NCI-H526 treated with DMSO at 0.1 percent for 48 hours (cell line): ENCODE measurements around the gene HS3ST4.
"Not testable (repeated sequence)": the region's sequence is repeated elsewhere in the genome, so short reads cannot be mapped to it uniquely, and the experiment has no call there.

Experiments
- DNase-seq: peaks from one replicate; lab custom pipeline; 2025; lab: John Stamatoyannopoulos, UW

Gene HS3ST4

GRCh38 chr16:25996052-25996451, 304.3 kb downstream of the HS3ST4 start:
- DNase-seq = no peak

DNA sequence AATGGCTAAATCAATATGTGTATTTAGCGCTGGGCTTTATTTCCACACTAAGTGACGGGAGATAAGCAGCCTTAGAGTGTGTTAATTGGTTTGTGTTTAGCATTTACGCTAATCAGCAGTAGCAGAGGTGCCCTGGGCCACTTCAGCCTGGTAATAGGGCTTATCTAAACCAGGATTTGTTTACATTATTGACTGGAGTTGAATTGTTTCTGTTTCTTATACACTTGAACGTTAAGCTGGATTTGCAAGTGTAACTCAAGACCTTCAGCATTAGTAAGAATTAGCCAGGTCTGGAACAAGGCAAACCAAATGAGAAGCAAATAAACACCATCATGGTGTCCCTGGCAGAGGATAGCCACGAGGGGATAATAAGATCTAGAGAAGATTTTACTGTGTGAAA, 313.6 kb downstream of the HS3ST4 start:
- no peak for DNase-seq

DNA sequence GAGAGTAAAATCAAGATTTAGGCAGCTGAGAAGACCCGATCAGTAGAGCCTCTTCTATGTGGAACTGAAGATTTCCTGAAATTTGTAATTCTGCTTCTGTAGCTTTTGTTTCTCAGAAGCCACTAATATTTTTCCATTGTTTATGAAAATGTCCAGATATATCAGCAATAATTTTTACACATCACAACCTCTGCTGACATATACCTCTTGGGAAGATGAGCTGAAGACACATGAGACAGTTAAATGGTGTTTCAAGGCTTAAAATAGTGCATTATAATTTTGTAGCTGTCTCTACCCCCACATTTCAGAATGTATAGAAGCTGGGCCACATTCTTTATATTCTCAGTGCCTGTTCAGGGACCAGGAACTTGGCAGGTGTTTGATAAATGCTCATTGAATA, 320.6 kb downstream of the HS3ST4 start:
- DNase-seq = no peak

DNA sequence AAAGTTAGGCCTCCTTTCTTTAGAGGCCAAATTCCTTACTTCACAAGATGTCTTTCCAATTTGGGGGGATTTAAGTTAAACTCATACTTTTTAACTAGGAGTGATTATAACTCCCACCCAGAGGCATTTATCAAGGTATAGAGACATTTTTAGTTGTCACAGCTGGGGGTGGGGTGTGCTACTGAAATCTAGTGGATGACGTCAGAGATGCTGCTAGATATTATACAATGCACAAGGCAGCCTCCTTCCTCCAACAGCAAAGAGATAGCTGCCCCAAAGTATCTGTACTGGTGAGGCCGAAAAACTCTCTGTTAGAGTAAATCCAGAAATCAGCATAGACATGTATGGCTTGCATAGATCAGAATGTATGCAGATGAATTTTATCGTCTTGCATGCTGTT, 324.0 kb downstream of the HS3ST4 start:
- no peak for DNase-seq

GRCh38 chr16:26016989-26017388, 325.2 kb downstream of the HS3ST4 start:
- DNase-seq = no peak

DNA sequence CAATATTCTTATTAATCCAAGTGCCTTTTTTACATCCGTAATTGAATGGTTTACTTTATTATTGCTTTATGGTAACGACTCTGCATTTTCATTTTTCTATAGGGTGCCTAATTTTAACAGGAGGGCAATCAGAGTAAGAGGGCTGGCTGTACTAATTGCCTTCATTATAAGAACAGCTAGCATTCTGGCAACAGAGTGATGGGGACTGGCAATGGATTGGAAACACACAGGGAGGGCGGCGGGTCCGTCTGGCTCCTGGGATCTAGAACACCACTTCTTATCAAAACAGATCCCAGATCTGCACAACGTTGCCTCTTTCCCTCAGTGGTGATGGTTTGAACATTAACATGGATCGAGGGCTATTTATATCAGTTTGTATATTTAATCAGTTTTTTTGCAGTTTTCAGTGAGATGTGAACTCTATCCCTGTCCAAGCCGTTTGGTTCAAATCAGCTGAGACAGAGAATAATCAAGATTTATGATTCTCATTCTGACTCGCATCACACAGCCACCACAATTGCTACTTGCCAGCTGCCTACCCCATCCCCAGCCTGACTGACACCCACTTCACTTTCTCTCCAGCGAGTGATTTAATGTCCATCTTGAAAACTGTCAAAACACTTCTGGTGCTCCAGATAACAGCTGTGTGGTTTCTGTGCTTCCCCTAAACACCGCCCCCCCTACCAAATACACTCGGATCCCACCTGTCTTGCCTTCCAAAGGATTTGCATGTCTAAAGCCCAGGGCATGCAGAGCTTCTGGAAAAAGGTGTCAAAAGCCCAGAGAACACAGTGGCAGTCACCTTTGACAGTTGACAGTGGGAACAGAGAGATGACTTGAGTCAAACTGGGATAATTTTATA, 327.9 kb downstream of the HS3ST4 start:
- no peak for DNase-seq

- no peak for DNase-seq
Observed at GRCh38 chr16:26026709-26027450, 335.1 kb downstream of the HS3ST4 start.

DNA sequence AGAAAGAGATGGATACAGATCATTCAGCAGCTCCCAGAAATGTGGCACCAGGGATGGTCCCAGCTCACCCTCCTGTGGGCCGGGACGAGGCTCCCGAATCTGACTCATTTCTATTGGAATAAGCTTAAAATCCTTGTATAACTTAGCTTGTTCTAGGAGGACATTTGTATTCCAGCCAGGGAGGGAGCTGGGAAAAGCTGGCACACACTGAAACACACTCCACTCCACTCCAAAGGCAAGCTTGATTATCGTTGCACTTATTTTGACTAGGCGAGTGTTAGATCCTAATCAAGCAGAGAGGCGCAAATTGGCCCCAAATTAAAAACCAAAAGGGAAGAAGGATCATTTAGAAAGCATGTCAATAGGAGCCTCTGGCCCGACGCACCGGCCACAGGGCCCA, 339.5 kb downstream of the HS3ST4 start:
- no peak for DNase-seq

DNA sequence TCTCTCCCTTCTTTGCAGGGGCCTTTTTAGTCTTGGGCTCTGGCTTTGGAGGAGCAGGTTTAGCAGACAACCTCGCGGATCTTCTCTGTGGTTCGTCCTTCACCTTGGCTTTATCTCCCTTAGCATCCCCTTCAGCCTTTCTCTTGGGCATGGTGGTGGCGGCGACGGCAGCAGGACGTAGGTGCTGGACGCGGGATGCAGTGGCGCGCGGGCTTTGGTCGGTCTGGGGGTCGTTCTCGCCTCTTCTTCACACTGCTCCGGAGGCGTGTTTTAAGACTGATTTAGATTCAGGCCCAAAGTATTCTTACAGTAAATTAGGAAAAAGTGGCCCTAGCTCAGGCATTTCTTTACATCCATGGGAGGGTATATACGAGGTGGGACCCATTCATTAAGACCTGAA, 340.9 kb downstream of the HS3ST4 start:
- not testable (repeated sequence) for DNase-seq

GRCh38 chr16:26041952-26042668, 350.4 kb downstream of the HS3ST4 start:
- DNase-seq = no peak

- no peak for DNase-seq
Observed at GRCh38 chr16:26050472-26050871, 358.7 kb downstream of the HS3ST4 start.

DNA sequence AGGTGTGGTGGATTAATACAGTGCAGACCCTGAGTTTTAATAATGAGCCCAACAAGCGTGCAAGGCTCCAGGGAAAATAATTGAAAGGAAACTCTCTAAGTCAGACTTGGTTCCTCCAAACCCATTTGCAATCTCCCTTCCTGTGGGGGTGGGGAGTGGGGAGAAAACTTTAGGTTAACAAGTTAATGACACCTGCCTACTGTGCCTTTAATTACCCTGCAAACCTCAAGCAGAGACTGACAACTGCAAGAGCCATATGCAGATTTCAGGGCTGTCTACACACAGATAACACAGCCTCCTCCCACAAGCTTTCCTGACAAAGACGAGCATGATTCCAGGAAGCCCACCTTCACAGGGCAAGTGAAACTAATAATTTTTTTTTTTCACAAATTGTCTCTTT, 359.3 kb downstream of the HS3ST4 start:
- DNase-seq = no peak

- DNase-seq = no peak
Observed at GRCh38 chr16:26053889-26054288, 362.1 kb downstream of the HS3ST4 start.

- no peak for DNase-seq
Observed at GRCh38 chr16:26058326-26058725, 366.6 kb downstream of the HS3ST4 start.

GRCh38 chr16:26070302-26071100, 378.7 kb downstream of the HS3ST4 start:
- DNase-seq = no peak

DNA sequence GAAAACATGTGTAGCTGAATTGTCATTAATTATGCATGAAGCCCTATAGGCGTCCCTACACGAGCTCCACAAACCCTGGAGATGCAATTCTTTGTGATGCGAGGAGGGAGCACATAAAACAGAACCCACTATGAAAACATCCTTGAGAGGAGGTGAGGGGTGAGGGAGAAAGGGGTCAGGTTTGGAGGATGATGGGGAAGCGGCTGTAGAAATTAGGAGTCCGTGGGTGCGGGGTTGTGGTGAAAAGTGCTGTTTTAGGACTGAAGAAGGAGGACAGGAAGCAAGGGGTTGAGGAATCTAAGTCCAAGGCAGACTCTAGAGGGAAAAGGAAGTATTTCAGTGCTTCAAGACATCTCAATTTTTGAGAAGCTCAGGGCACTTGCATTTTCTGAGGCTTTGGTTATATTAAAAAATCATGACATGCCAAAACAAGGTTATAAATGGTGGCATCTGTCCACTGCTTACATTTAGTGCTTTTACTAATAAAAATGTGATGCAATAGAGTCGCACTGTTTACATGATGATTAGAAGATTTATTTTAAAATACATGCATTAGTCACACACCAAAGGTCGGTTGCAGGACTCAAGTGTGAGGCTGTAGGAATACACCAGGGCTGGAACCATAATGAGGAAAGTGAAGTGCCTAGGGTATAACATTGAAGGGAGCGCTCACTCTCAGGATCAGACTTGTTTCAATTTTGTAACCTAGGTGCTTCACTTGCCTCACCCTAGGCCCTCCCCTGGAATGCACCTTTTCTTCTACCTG, 379.5 kb downstream of the HS3ST4 start:
- no peak for DNase-seq

DNA sequence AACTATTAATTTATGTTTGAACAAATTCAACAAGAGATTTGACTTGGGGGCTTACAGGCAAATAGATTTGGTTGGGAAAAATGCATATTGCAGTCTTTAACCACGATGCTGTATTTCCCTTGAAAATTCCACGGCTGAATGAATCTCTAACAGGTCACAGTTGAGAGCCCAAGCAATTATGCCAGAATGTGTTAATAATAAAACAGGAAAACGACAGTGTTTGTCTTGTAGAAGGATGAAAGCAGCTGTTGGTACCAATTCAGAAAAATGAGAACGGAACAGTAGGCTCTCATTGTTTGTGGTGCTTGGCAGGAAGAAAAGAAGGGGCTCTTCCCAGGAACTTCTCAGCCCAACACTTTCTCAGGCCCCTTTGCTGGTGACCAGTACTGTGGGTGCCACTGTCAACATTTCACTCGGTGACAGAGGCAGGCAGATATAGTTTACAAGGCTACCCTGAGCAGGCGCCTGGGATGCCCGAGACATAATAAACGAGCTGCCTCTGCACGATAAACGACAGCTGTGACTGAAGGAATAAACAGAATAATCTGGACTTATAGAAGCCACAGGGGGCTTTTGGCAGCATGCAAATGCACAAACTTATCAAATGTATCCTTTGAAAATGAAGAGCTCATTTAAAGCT, 387.1 kb downstream of the HS3ST4 start:
- DNase-seq = peak; percentile 46

DNA sequence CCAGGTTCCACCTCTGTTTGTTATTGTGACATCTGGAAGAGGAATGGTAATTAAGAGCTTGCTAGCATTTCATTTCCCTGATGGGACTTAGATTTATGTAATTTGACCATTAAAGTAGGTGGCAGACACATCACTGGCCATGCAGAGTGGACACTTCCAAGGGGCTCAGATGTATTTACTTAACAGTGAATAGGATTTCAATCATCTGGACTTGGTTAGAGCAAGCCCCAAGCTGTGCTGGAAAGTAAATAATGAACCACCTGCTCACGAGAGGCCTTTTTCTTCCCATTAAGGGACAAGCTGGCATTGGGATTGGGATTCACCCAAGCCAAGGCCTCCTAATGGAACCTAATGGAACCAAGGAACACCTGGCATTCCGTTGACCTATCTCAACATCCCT, 395.3 kb downstream of the HS3ST4 start:
- DNase-seq = no peak

DNA sequence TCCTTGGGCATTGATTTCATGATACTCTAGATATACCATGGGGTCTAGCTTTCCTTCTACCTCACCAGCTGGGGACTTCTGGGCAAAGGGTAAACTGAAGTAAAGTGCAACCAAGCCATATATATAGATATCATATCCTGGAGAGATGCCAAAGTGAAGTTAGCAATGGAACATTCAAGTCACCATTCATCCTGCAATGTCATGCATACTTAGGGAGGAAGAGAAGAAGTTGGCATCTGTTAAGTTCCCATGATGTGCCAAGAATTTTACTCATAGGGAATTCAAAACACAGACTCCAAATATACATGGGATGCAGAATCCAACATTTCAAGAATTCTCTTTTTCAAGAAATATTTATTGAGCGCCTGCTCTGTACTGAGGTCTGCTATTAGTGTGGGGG, 399.8 kb downstream of the HS3ST4 start:
- no peak for DNase-seq

DNA sequence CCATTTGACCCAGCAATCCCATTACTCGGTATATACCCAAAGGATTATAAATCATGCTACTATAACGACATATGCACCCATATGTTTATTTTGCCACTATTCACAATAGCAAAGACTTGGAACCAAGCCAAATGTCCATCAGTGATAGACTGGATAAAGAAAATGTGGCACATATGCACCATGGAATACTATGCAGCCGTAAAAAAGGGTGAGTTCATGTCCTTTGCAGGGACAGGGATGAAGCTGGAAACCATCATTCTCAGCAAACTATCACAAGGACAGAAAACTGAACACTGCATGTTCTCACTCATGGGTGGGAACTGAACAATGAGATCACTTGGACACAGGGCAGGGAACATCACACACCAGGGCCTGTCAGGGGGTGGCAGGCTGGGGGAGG, 406.4 kb downstream of the HS3ST4 start:
- DNase-seq = not testable (repeated sequence)

DNA sequence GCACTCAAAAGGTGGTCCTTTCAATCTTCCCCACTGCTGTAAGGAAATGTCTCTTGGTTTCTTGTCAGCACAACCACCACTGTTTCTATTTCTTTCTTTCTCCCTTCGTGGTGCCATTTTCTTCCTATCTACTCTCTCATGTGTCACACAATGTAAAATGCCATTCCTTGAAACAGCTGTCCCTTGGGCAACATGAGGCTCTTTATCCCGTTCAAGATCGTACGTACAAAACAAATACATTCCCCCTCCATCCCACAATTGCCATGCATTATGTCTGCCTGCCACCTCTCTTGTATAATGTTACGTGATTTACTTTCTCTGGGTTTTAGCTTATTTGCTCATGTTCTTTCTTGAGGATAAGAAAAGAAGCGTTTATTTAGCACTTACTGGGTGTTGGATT, 410.6 kb downstream of the HS3ST4 start:
- DNase-seq = no peak
